A673 (cell line): ENCODE results near the gene ANO1. TPM values are rescaled to one million over a fixed set of nuclear protein-coding genes. Genes with fewer than 3 reads are reported as not detected.

Source experiments
- BruUV-seq: library from RNA; stranded (reverse); fragments of 400-500 nt; replicated peaks from 2 replicates; lab custom pipeline; 2021; lab: Mats Ljungman, UMichigan
- CTCF ChIA-PET: fragments of 300-600 bp; sonication (Branson Sonifier 250); formaldehyde crosslinking; loops from one replicate; lab custom pipeline; 2022; ENCODE audit warnings: antibody characterized with exemption; lab: Charles Lee
- POLR2A ChIA-PET: fragments of 300-600 bp; sonication (Branson Sonifier 250); formaldehyde crosslinking; loops from one replicate; lab custom pipeline; 2022; ENCODE audit warnings: antibody characterized with exemption; ENCODE audit not compliant: low non-redundant PET; lab: Charles Lee
- DNase-seq: peaks from one replicate; pipeline ENCODE4 v3.0.0-alpha.2; 2015; ENCODE audit warnings: low spot score
- H3K27ac ChIP-seq: fragments of 200-600 bp; sonication (generic); 2 replicates; pipeline ENCODE4 v1.5.1; 2016; ENCODE audit warnings: mixed run types, low read depth, mild to moderate bottlenecking, mixed read lengths, antibody characterized with exemption, low read length; ENCODE audit not compliant: poor library complexity, severe bottlenecking
- H3K27me3 ChIP-seq: fragments of 200-600 bp; sonication (generic); replicated peaks from 2 replicates; pipeline ENCODE4 v1.6.1; 2017; ENCODE audit warnings: mixed run types, low read depth, mild to moderate bottlenecking, mixed read lengths, antibody characterized with exemption, low read length; ENCODE audit not compliant: insufficient read depth, poor library complexity
- H3K36me3 ChIP-seq: fragments of 200-600 bp; sonication (generic); 2 replicates; pipeline ENCODE4 v1.6.1; 2016; ENCODE audit warnings: mixed run types, mild to moderate bottlenecking, mixed read lengths, antibody characterized with exemption, low read length; ENCODE audit not compliant: insufficient read depth, poor library complexity, severe bottlenecking
- H3K4me1 ChIP-seq: fragments of 200-600 bp; sonication (generic); 2 replicates; pipeline ENCODE4 v1.6.1; 2017; ENCODE audit warnings: mixed run types, mild to moderate bottlenecking, mixed read lengths, antibody characterized with exemption, low read length; ENCODE audit not compliant: insufficient read depth, poor library complexity, severe bottlenecking
- H3K4me3 ChIP-seq: fragments of 200-600 bp; sonication (generic); 2 replicates; pipeline ENCODE4 v1.5.1; 2016; ENCODE audit warnings: low read depth, mixed run types, mild to moderate bottlenecking, mixed read lengths, low read length; ENCODE audit not compliant: poor library complexity, severe bottlenecking
- H3K9me3 ChIP-seq: fragments of 200-600 bp; sonication (generic); 2 replicates; pipeline ENCODE4 v1.6.1; 2016; ENCODE audit warnings: mixed run types, low read depth, mild to moderate bottlenecking, mixed read lengths, antibody characterized with exemption, low read length; ENCODE audit not compliant: poor library complexity, severe bottlenecking
- CTCF ChIP-seq: fragments of 300-800, 200-600 bp; sonication (generic); conservative IDR thresholded peaks from 2 replicates; pipeline ENCODE4 v1.5.1; 2017; ENCODE audit warnings: low read depth, mild to moderate bottlenecking, antibody characterized with exemption, low read length, moderate library complexity, mixed read lengths
- EZH2 ChIP-seq: fragments of 200-600 bp; sonication (generic); IDR thresholded peaks from 2 replicates; pipeline ENCODE4 v1.6.1; 2017; ENCODE audit warnings: borderline replicate concordance, low read depth, mild to moderate bottlenecking, mixed read lengths, antibody characterized with exemption, low read length; ENCODE audit not compliant: poor library complexity, severe bottlenecking
- intact Hi-C: fragments of 100-400 bp; cut with micrococcal nuclease; formaldehyde crosslinking; loops from one replicate; pipeline ENCODE4 v1.10.0; 2022; ENCODE audit not compliant: unreplicated experiment
- total RNA-seq: library from RNA; stranded (reverse); gene quantifications from 2 replicates; pipeline ENCODE4 v1.2.3, GENCODE V29; 2021

ANO1 gene
- total RNA-seq, 1 experiment from 2014 or later: 0.90 TPM

- intact Hi-C loops: no loop called here
- CTCF ChIA-PET: no interaction called here
- H3K4me1 ChIP-seq: peaks cover 16% of the 10 kb centered on the region
- no TSS peak for BruUV-seq
- DNase-seq: no peak
- POLR2A ChIA-PET: no interaction called here
- H3K27ac ChIP-seq: no peak overlapping the region
- TF ChIP-seq EZH2 (no peak), CTCF (no peak)
- no peaks in the 10 kb centered on the region for H3K27me3 ChIP-seq
- H3K9me3 ChIP-seq: no peaks in the 10 kb centered on the region
- no peak overlapping the region for H3K4me3 ChIP-seq
- no peaks in the 10 kb centered on the region for H3K36me3 ChIP-seq
These were observed 37.7 kb downstream of the ANO1 start for GRCh38 chr11:70115778-70116177.

- Histone ChIP-seq H3K4me3 (no peak overlapping the region), H3K27me3 (no peaks in the 10 kb centered on the region), H3K4me1 (peaks cover 9% of the 10 kb centered on the region), H3K27ac (no peak overlapping the region), H3K36me3 (no peaks in the 10 kb centered on the region), H3K9me3 (no peaks in the 10 kb centered on the region)
- POLR2A ChIA-PET: no interaction called here
- intact Hi-C loops: no loop called here
- BruUV-seq: no TSS peak
- CTCF ChIA-PET: no interaction called here
- no peak for TF ChIP-seq EZH2
- TF ChIP-seq CTCF: no peak
- DNase-seq: no peak
These were observed 38.4 kb downstream of the ANO1 start for GRCh38 chr11:70116386-70117065.

- intact Hi-C loops: no loop called here
- Histone ChIP-seq H3K4me1 (no peaks in the 10 kb centered on the region), H3K9me3 (no peaks in the 10 kb centered on the region), H3K27ac (no peak overlapping the region), H3K4me3 (no peak overlapping the region), H3K36me3 (no peaks in the 10 kb centered on the region), H3K27me3 (no peaks in the 10 kb centered on the region)
- no TSS peak for BruUV-seq
- TF ChIP-seq EZH2 (no peak), CTCF (no peak)
- POLR2A ChIA-PET: interaction anchor here (0.6 kb wide), 1 partner anchor 38 kb away, joined by 3 read pairs; no protein-coding TSS in a partner anchor
- DNase-seq: no peak
- CTCF ChIA-PET: no interaction called here
These were observed 39.5 kb downstream of the ANO1 start for GRCh38 chr11:70117567-70118145.
